Body of pancreas (tissue), 4 donors: Measurements from ENCODE around the gene VEGFA.

Source experiments
- POLR2A ChIP-seq, 3 donors: fragments of 450-650 bp; IDR thresholded peaks; one replicate each; pipeline ENCODE4 v1.6.1; 2016; ENCODE audit warnings: antibody characterized with exemption in 3 of 3, mild to moderate bottlenecking in 2 of 3
- TF ChIP-seq, protein P1 (sequence below), 7 experiments: fragments of 450-650 bp in 4 of 7; fragments of 200-600 bp in 3 of 7; sonication (generic) in 3 of 7; IDR thresholded peaks; one replicate each; pipeline ENCODE4 v1.5.1; 2016 to 2019; ENCODE audit warnings: antibody characterized with exemption in 7 of 7

DNA sequence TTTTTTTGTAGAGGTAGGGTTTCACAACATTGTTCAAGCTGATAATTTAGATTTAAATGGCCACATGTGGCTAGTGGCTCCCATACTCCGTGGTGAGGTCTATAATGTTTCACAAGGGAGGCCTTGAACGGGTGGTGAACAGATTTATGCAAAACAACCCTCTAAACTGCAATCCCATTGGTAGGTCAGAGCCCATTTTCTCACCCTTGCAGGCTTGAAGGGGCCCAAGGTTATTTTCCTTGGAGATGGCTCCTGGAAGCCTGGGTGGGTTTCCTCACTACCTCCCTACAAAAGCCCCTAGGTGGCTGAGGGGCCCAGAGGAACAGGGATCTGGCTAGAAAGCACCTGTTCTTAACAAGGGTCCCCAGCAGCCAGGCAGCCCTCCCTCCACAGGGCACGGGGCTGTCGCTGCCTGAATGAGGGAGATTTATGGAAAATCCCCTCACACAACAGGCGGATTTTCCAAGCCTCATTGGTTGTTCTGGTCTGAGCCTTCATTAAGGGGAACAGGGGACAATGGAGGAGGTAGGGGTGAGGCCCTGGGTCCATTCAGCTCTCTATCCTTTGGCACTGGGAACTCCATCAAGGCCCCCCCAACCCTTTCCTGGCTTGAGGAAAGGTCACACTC is 64.6 kb downstream of the VEGFA start:
- TF ChIP-seq, protein P1, sequence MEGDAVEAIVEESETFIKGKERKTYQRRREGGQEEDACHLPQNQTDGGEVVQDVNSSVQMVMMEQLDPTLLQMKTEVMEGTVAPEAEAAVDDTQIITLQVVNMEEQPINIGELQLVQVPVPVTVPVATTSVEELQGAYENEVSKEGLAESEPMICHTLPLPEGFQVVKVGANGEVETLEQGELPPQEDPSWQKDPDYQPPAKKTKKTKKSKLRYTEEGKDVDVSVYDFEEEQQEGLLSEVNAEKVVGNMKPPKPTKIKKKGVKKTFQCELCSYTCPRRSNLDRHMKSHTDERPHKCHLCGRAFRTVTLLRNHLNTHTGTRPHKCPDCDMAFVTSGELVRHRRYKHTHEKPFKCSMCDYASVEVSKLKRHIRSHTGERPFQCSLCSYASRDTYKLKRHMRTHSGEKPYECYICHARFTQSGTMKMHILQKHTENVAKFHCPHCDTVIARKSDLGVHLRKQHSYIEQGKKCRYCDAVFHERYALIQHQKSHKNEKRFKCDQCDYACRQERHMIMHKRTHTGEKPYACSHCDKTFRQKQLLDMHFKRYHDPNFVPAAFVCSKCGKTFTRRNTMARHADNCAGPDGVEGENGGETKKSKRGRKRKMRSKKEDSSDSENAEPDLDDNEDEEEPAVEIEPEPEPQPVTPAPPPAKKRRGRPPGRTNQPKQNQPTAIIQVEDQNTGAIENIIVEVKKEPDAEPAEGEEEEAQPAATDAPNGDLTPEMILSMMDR (IDR thresholded peaks at IDR 0.05): no peak
- no peak for TF ChIP-seq POLR2A (IDR thresholded peaks at IDR 0.05)
